Measurements from ENCODE around the gene RSRC1.
A peak's percentile ranks its signal among the peaks of the same experiment; 100 is the strongest.

Gene RSRC1

GRCh38 chr3:158128755-158129154 is 18.9 kb downstream of the RSRC1 start:
- no peak for DNase-seq (ENCODE audit: low read depth)

DNA sequence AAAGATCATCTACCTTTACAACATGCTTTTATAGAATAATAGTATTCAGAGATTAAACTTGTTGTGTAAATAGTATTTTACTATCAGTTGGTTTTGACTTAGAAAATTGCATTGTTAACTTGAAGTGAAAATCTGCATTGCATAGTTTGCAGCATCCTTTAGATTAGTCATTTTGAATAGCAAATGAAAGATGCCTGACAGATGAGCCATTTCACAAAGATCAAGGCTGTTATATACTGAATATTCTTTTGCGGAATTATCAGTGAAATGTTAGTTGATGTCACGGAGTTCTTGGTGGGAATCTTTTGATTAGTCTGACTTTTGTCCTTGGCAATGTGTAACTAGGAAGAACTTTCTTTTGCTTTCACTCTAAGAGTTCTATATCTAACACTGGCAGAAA is 24.5 kb downstream of the RSRC1 start:
- DNase-seq (ENCODE audit: low read depth): no peak

- no peak for DNase-seq (ENCODE audit: low read depth)
Observed at GRCh38 chr3:158140396-158140795, 30.5 kb downstream of the RSRC1 start.

DNA sequence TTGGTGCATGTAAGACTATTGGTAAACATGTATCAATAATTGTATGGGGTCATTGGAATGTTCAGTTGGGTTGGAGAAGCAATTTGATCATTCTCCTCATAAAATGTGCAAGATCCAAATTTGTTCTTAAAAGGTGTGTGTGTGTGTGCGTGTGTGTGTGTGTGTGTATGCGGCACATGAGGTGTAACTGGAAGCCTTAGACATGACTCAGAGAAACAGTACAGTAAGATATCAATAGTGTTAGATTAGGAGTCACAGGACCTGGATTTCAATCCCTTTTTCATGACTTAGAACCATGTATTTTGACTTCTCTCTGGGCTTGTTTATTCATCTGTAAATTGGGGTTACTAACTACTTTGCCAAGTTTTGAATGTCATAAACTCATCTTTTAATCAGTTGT is 38.3 kb downstream of the RSRC1 start:
- DNase-seq (ENCODE audit: low read depth): no peak

- no peak for DNase-seq (ENCODE audit: low read depth)
Observed at GRCh38 chr3:158152186-158152585, 42.3 kb downstream of the RSRC1 start.

- no peak for DNase-seq (ENCODE audit: low read depth)
Observed at GRCh38 chr3:158158969-158159368, 49.1 kb downstream of the RSRC1 start.

GRCh38 chr3:158159714-158160113 is 49.8 kb downstream of the RSRC1 start:
- no peak for DNase-seq (ENCODE audit: low read depth)

GRCh38 chr3:158160958-158161357 is 51.1 kb downstream of the RSRC1 start:
- no peak for DNase-seq (ENCODE audit: low read depth)

DNA sequence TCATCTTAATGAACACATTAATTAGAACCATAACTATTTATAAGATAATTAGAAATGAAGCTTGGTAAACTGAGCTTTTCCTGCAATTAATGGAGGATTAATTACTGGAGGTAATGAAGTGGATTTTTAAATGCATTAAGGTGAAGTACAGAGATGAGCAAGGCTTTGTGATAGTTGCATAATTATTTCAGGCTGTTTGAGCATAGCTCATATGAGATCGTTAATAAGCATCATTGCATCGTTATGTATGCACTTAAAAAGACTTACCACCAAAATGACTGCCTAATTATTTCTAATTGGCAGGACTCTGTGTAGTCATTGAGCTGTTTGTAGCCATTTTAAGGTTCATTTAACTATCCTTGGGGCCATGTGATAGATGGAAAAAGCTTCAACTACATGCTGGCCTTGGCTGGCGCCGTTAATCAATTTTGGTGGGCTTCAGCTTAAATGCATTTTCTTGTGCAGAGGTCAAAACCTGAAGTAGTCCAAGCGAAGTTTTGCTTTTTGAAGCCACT is 55.3 kb downstream of the RSRC1 start:
- no peak for DNase-seq (ENCODE audit: low read depth)

- DNase-seq (ENCODE audit: low read depth): no peak
Observed at GRCh38 chr3:158165730-158166129, 55.8 kb downstream of the RSRC1 start.

DNA sequence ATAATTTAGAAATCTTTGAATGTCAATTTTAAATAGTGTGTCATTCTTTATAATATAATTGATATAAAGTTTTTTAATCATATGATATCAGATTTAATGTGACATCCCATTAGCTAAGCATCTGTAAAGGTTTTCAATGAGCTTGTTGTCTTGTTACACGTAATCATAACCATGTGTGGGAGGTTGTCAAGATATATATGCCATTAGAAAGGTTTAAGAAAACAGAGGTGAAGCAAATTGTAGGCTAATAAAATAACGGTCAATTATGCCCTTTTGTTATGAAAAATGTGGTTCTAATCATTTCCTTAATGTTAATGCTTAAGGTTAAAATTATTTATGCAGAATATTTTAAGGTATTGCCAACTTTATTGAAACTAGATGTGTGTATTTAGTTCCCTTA is 56.3 kb downstream of the RSRC1 start:
- DNase-seq (ENCODE audit: low read depth): no peak

DNA sequence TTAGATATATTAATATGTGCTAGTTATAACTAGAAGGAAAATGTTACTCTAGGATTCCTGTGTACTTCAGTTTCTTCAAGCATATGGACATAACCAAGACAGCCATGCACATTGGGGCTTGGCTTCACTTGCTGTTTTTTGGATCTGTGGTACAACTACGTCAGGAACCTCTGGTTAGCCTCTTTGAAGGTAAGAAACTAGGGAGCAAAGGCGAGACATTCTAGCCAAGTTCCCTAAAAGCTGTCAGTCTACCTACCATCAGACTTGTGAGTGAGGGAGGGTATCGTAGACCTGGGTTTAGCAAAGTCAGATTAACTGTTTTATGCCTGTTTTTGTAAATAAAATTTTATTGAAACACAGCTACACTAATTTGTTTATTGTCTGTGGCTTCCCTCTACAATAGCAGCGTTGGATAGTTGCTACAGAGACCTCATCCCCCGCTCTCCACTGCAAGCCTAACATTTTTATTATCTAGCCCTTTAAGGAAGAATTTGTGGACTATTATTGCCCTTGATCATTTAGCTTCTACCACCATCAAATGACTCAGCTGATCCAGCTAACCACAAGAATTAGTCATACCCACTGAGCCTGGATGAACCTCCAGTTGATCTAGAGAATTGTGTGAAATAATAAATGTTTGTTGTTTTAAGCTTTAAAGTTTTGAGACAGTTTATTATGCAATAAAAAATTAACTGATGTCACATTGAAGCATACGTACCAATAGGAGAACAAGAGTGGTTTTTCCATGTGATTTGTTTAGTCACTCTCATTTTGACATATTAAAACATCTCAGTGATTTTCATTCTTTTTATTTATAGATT is 58.1 kb downstream of the RSRC1 start:
- DNase-seq (ENCODE audit: low read depth): peak; percentile 4

DNA sequence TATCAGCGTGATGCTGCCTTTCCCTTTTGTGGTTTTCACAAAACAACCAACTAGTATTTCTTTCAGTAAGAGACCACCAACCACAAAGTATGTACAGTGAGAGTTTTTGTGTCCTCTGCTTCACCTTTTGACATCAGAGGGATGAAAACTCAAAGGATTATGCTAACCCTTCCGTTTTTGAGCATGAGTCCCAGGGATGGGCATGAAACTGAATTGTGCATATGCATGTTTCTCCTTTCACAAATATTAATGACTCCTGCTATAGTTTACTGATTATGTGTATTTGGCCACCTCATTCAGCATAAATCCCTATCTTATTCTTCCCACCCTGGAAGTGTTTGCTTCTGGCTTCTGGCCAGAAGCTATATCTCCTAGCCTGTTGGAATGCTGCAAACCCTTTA is 59.2 kb downstream of the RSRC1 start:
- DNase-seq (ENCODE audit: low read depth): no peak

GRCh38 chr3:158181096-158181495 is 71.2 kb downstream of the RSRC1 start:
- no peak for DNase-seq (ENCODE audit: low read depth)

- no peak for DNase-seq (ENCODE audit: low read depth)
Observed at GRCh38 chr3:158185711-158186110, 75.8 kb downstream of the RSRC1 start.

DNA sequence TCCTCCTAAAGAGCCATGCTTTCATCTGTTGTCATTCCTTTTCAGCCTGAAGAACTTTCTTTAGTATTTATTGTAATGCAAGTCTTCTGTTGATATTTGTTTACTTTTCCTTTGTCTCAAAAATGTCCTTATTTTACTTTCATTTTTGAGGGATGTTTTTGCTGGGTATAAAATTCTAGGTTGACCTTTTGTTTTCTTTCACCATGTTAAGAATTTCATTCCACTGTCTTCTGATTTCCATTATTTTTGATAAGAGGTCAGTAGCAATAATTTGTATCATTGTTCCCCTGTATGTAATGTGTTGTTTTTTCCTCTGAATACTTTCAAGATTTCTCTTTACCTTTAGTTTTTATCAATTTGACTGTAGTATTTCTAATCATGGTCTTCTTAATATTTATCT is 91.1 kb downstream of the RSRC1 start:
- DNase-seq (ENCODE audit: low read depth): no peak

DNA sequence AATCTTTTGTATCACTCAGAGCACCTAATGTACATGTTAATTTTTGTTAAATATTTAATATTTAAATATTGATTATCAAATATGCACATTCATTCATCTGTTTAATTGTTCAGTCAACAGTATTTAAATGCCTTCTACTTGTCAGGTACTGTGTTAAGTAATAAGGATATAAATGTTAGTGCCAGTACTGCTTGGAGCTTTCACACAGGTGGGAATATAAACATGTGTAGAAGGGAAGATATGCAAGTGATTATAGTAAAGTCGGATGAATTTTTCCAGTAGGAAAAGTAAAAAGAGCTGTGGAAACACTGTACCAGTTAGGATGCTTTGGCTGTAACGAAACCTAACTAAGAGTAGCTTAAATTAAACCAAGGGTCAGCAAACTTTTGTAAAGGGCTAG is 95.4 kb downstream of the RSRC1 start:
- DNase-seq (ENCODE audit: low read depth): no peak

DNA sequence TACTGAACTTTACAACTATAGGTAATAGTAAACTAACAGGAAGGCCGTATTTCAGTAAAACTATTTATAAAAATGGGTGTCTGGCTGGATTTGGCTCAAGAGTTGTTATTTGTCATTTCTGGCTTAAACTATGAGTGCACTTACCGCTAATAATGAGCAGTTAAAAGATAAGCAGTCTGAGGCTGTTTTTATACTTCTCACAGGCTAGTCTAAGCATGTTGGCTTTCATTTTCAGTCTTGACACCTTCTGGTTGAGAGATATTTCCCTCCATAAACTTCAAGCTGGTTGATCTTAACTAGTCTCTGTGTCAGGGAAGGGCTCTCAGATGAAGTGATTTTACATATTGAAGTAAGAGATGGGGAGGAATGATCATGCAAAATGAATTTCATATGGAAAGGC is 96.1 kb downstream of the RSRC1 start:
- DNase-seq (ENCODE audit: low read depth): no peak

DNA sequence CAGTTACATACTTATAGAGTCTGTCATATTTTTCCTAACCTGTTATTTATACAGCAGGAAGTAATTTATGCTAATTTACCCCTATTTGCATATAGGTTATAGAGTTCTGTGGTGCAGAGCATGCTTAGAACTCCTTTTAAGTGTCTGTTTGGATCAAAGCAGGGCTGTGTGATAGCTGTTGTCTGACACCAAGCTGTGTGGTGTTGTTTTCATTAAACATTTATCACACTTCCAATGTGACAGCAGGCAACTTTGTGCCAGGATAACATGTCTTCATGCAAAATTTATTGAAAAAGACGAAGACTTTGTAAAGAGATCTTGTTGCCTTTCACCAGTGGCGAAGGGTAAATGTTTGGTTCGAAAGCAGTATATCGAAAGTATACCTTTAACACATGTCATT is 100.2 kb downstream of the RSRC1 start:
- no peak for DNase-seq (ENCODE audit: low read depth)

GRCh38 chr3:158213461-158213860 is 103.6 kb downstream of the RSRC1 start:
- no peak for DNase-seq (ENCODE audit: low read depth)

GRCh38 chr3:158217992-158218391 is 108.1 kb downstream of the RSRC1 start:
- no peak for DNase-seq (ENCODE audit: low read depth)

DNA sequence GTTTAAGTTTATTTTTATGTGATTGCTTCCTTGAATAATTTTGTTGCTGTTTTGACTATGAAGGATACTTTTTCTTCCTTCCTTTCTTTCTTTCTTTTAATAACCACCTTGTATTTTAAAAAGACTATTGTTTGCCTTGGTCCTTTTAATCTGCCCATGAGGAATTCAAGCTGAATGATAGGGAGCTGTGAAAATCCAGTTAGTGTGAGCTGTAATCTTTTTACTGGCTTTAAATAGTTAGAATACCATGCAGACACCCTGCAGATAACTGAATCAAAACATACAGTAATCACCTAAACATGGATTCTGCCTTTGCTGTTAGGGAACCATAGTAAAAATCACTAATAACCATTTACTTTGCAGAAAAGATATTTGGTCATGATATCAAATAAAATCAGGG is 110.7 kb downstream of the RSRC1 start:
- no peak for DNase-seq (ENCODE audit: low read depth)

DNA sequence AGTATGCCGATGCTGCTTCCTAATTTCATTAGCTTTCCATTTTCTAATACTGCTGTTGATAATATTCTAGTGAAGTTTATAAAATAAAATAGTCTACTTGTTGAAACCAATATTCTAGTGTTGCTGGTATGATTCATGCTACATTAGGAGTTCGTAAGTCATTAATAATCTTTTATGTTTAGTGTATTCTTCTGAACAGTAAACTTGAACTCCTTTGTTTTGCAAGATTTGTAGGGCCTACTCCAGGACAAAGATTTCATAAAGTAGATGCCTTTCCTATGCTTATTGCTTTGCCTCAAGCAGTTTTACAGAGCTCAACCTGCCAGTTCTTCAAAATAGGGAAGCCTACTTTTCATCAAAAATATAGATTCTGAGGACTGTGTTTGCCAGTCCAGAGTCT is 111.5 kb downstream of the RSRC1 start:
- DNase-seq (ENCODE audit: low read depth): no peak

DNA sequence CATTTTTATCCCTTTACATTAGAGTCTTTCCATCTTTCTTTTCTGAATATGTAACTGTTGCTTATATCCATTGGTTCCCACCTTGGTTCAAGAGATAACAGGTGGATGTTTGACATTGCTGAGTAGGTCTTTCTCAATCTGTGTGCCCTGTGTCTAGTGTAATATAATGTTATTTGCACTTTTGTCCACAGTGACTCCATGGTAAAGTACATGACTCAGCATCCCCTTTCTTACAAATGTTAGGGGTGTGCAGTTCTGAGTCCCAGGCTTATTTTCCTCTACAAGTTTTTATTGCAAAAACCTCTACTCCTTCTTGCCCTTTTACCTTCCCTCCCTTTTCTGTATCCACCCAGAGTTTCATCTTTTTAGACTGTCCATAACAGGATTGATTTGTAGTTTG is 116.5 kb downstream of the RSRC1 start:
- no peak for DNase-seq (ENCODE audit: low read depth)

Measured in stimulated activated CD8-positive, alpha-beta memory T cell treated with anti-CD3 and anti-CD28 coated beads, Interleukin-12 subunit alpha, Interleukin-12 subunit beta, amount 100 ng/mL, for 1 hour (primary cell).